HepG2 (cell line): ENCODE data around the gene ANKS1A. TPM values are rescaled to one million over a fixed set of nuclear protein-coding genes. Genes with fewer than 3 reads are reported as not detected.
A peak's percentile ranks its signal among the peaks of the same experiment; 100 is the strongest.

Experiments used
- ATAC-seq: fragments of 200-7000 bp; cut with Tn5 transposase; 3 replicates; pipeline ENCODE4 v1.9.1; 2020; ENCODE audit warnings: mild to moderate bottlenecking, moderate library complexity
- BruUV-seq: library from RNA; stranded (reverse); fragments of 400-500 nt; replicated peaks from 2 replicates; lab custom pipeline; 2021; lab: Mats Ljungman, UMichigan
- CTCF ChIA-PET: fragments of 300-600 bp; formaldehyde crosslinking; extraction: SDS; loops from one replicate; lab custom pipeline; 2021; ENCODE audit warnings: low total read pairs, inconsistent platforms, low intra/inter-chr PET ratio; lab: Yijun Ruan, JAX
- POLR2A ChIA-PET: fragments of 350-600 bp; sonication (Branson Sonifier 250); formaldehyde crosslinking; loops from one replicate; lab custom pipeline; 2020; ENCODE audit warnings: antibody characterized with exemption, inconsistent platforms; lab: Yijun Ruan, JAX
- DNase-seq: peaks from one replicate; pipeline ENCODE4 v3.0.0-alpha.2; 2015; ENCODE audit warnings: low spot score
- FAIRE-seq: peaks from 3 replicates; lab custom pipeline; 2011; peaks lifted over from hg19 to GRCh38; lab: Jason Lieb, UNC
- H2AFZ ChIP-seq: one replicate; pipeline ENCODE4 v1.6.1; 2011; ENCODE audit warnings: low read length, inconsistent platforms
- H3K27ac ChIP-seq: fragments of 300-600 bp; 3 replicates; pipeline ENCODE4 v1.8.0; 2011; ENCODE audit warnings: mixed run types, mild to moderate bottlenecking, mixed read lengths, low read length, inconsistent platforms; ENCODE audit not compliant: insufficient read depth; ENCODE audit errors: extremely low read length
- H3K27me3 ChIP-seq, 2 experiments: fragments of 200-600 bp in 1 of 2; 2 replicates in 1 of 2; 3 replicates in 1 of 2; pipeline versions ENCODE4 v1.6.0 to v1.8.0; 2011; ENCODE audit warnings: low read length in 2 of 2, mild to moderate bottlenecking in 2 of 2, moderate library complexity in 2 of 2, inconsistent platforms in 1 of 2; ENCODE audit not compliant: insufficient read depth in 2 of 2, control insufficient read depth in 1 of 2
- H3K36me3 ChIP-seq, 2 experiments: fragments of 200-600 bp in 1 of 2; replicated peaks in 1 of 2; 2 replicates in 1 of 2; 3 replicates in 1 of 2; pipeline versions ENCODE4 v1.5.1 to v1.8.0; 2011; ENCODE audit warnings: low read length in 2 of 2, inconsistent platforms in 1 of 2; ENCODE audit not compliant: insufficient read depth in 2 of 2, control insufficient read depth in 1 of 2
- H3K4me1 ChIP-seq: 2 replicates; pipeline ENCODE4 v1.5.1; 2012; ENCODE audit warnings: low read length, inconsistent platforms; ENCODE audit not compliant: insufficient read depth
- H3K4me2 ChIP-seq: 2 replicates; pipeline ENCODE4 v1.6.0; 2011; ENCODE audit warnings: low read depth, low read length, inconsistent platforms
- H3K4me3 ChIP-seq, 3 experiments: fragments of 200-600 bp in 1 of 3; sonication (generic), shearing (Covaris generic) in 1 of 3; replicated peaks in 1 of 3; 2 replicates each; pipeline ENCODE4 v1.5.1; 2011 to 2016; ENCODE audit warnings: low read length in 3 of 3, inconsistent platforms in 2 of 3, low read depth in 2 of 3, mild to moderate bottlenecking in 2 of 3, control low read depth in 1 of 3, mixed read lengths in 1 of 3; ENCODE audit not compliant: insufficient read depth in 1 of 3
- H3K79me2 ChIP-seq: one replicate; pipeline ENCODE4 v1.6.1; 2011; ENCODE audit warnings: low read length, inconsistent platforms; ENCODE audit not compliant: insufficient read depth
- H3K9ac ChIP-seq: 2 replicates; pipeline ENCODE4 v1.6.0; 2011; ENCODE audit warnings: mild to moderate bottlenecking, low read depth, low read length, inconsistent platforms; ENCODE audit not compliant: insufficient read depth
- H3K9me3 ChIP-seq: 2 replicates; pipeline ENCODE4 v1.5.1; 2012; ENCODE audit warnings: mild to moderate bottlenecking, low read length
- H4K20me1 ChIP-seq: 2 replicates; pipeline ENCODE4 v1.6.0; 2011; ENCODE audit warnings: inconsistent platforms, mild to moderate bottlenecking, low read length, moderate library complexity; ENCODE audit not compliant: insufficient read depth
- AKNA ChIP-seq: sonication (generic); formaldehyde crosslinking; IDR thresholded peaks from 2 replicates; pipeline ENCODE4 v1.4.0; 2020; ENCODE audit warnings: missing genetic modification reagents, borderline replicate concordance
- HNRNPK ChIP-seq: fragments of 200-400 bp; formaldehyde crosslinking; IDR thresholded peaks from 2 replicates; pipeline ENCODE4 v1.6.1; 2018; ENCODE audit warnings: low read length, low read depth, moderate library complexity, mild to moderate bottlenecking; ENCODE audit not compliant: poor library complexity, severe bottlenecking
- PCBP1 ChIP-seq: fragments of 200-400 bp; formaldehyde crosslinking; IDR thresholded peaks from 2 replicates; pipeline ENCODE4 v1.6.1; 2017; ENCODE audit warnings: mild to moderate bottlenecking, low read depth, low read length, borderline replicate concordance
- PCBP2 ChIP-seq: fragments of 200-400 bp; formaldehyde crosslinking; optimal IDR thresholded peaks from 2 replicates; pipeline ENCODE3; 2018; ENCODE audit warnings: low read length, low read depth; ENCODE audit not compliant: poor library complexity, severe bottlenecking
- ZNF790 ChIP-seq: sonication (generic); formaldehyde crosslinking; IDR thresholded peaks from 2 replicates; pipeline ENCODE4 v1.8.0; 2022; ENCODE audit warnings: missing genetic modification reagents, mild to moderate bottlenecking, borderline replicate concordance
- WGBS: methylation state at CpG from one replicate; pipeline ENCODE4 v1.1.6; 2017; ENCODE audit warnings: low lambda C conversion rate; 5-methylcytosine and 5-hydroxymethylcytosine counted together
- in situ Hi-C: cut with HindIII; loops from 2 replicates; pipeline ENCODE4 v1.10.0; 2017; ENCODE audit warnings: low pct_unique_long_range_greater_than_20kb; ENCODE audit not compliant: extremely low pct_ligation_motif_present
- intact Hi-C: fragments of 100-400 bp; cut with micrococcal nuclease; formaldehyde crosslinking; loops from one replicate; pipeline ENCODE4 v1.10.0; 2022; ENCODE audit not compliant: unreplicated experiment
- polyA plus RNA-seq, 8 experiments: library from polyadenylated mRNA; depleted of rRNA in 3 of 8; stranded (reverse) in 7 of 8; unstranded in 1 of 8; fragments of >200 nt; fragmentation: Illumina TruSeq in 4 of 8; extraction: Trizol in 4 of 8; gene quantifications; 2 replicates each; pipeline versions ENCODE4 v1.2.1 to v1.2.3, GENCODE V29; 2011 to 2016; ENCODE audit warnings: low read depth in 4 of 8, missing spikeins in 1 of 8, mixed read lengths in 1 of 8; ENCODE audit not compliant: insufficient read depth in 1 of 8
- total RNA-seq, 5 experiments: library from RNA; depleted of rRNA; stranded (reverse); fragments of >200 nt; fragmentation: Illumina TruSeq; extraction: Trizol; gene quantifications; 2 replicates each; pipeline ENCODE4 v1.2.3, GENCODE V29; 2016; ENCODE audit warnings: low read depth in 1 of 5
- TF ChIP-seq, protein P1 (sequence below): IDR thresholded peaks from 2 replicates; pipeline ENCODE4 v1.6.1; 2016; ENCODE audit warnings: missing biosample characterization, missing genetic modification reagents, low read depth

The ANKS1A gene
- total and polyA plus RNA-seq, 2 of the 13 experiments (the other 11 are each of a cell fraction or from before 2014, with no cell fraction given) = 7.2 to 15.1 TPM

- no peak for TF ChIP-seq ZNF790 (CRISPR knock-in tag)
- TF ChIP-seq PCBP1 = peak; percentile 99
- peak; percentile 27 for TF ChIP-seq PCBP2
Measured at GRCh38 chr6:34973547-34974248, 84.6 kb downstream of the ANKS1A start (continued).

- TF ChIP-seq PCBP2 (peak; percentile 72), AKNA (no peak), HNRNPK (peak; percentile 87)
- TF ChIP-seq, protein P1, sequence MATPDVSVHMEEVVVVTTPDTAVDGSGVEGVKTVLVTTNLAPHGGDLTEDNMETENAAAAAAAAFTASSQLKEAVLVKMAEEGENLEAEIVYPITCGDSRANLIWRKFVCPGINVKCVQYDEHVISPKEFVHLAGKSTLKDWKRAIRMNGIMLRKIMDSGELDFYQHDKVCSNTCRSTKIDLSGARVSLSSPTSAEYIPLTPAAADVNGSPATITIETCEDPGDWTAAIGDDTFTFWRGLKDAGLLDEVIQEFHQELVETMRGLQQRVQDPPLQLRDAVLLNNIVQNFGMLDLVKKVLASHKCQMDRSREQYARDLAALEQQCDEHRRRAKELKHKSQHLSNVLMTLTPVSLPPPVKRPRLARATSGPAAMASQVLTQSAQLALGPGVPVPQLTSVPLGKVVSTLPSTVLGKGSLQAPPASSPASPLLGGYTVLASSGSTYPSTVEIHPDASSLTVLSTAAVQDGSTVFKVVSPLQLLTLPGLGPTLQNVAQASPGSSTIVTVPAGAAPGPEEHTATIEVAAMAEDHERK (CRISPR knock-in tag) = no peak
- Histone ChIP-seq H3K4me2 (no peak overlapping the region), H3K9ac (no peak overlapping the region), H3K4me1 (no peaks in the 10 kb centered on the region), H2AFZ (no peak overlapping the region), H3K9me3 (no peaks in the 10 kb centered on the region), H3K79me2 (no peaks in the 10 kb centered on the region), H3K4me3 (no peak overlapping the region), H3K36me3 (peaks cover 9 to 26% of the 10 kb centered on the region in 2 experiments), H4K20me1 (no peaks in the 10 kb centered on the region), H3K27me3 (no peaks in the 10 kb centered on the region), H3K27ac (no peak overlapping the region)
- FAIRE-seq (no peak), DNase-seq (no peak), ATAC-seq (no peak)
- 91% methylated on average over 1 of the region's 1 CpG for whole genome bisulfite sequencing
- in situ Hi-C loops (no loop called here), intact Hi-C loops (no loop called here)
- BruUV-seq = no TSS peak
- ChIA-PET POLR2A (no interaction called here), CTCF (no interaction called here)
Measured at GRCh38 chr6:34974249-34974642, 85.2 kb downstream of the ANKS1A start.
